ENCODE measurements around the gene BARX1.
"Not testable (repeated sequence)": the region's sequence is repeated elsewhere in the genome, so short reads cannot be mapped to it uniquely, and the experiment has no call there.

Gene BARX1

GRCh38 chr9:93955111-93955980 is at the start of gene BARX1:
Gene BARX1 (minus strand): TSS chr9:93955355. CDS start chr9:93955146, 209 bp downstream.
- no peak for DNase-seq (ENCODE audit: low read depth)

- no peak for DNase-seq (ENCODE audit: low read depth)
These were observed 47.4 kb upstream of the BARX1 start for GRCh38 chr9:94002316-94003140.

GRCh38 chr9:93996863-93997262 is 41.7 kb upstream of the BARX1 start:
- DNase-seq (ENCODE audit: low read depth), result no peak

GRCh38 chr9:93996367-93996766 is 41.2 kb upstream of the BARX1 start:
- no peak for DNase-seq (ENCODE audit: low read depth)

GRCh38 chr9:93994545-93994944 is 39.4 kb upstream of the BARX1 start:
- DNase-seq (ENCODE audit: low read depth), result no peak

DNA sequence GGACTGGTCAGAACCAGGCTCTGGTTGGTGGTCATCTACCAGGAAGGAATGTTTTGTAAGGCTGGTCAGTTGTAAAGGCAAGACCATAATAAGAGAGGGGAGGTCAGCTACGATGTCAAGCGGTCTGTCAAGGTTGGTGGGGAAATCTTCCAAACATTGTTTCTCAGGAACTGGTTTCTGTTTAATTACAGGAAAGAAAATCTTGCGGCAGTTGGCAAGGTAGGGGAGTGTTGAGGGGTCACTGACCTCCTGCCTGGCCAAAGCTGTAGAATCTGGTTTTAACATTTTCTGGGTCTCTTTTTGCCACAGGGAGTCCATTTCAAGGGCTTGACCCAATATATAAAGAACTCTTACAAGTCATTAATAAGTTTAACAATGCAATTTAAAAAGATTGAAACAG is 39.0 kb upstream of the BARX1 start:
- DNase-seq (ENCODE audit: low read depth), result no peak

GRCh38 chr9:93992830-93993229 is 37.7 kb upstream of the BARX1 start:
- DNase-seq (ENCODE audit: low read depth), result no peak

- no peak for DNase-seq (ENCODE audit: low read depth)
These were observed 35.3 kb upstream of the BARX1 start for GRCh38 chr9:93990448-93990847.

DNA sequence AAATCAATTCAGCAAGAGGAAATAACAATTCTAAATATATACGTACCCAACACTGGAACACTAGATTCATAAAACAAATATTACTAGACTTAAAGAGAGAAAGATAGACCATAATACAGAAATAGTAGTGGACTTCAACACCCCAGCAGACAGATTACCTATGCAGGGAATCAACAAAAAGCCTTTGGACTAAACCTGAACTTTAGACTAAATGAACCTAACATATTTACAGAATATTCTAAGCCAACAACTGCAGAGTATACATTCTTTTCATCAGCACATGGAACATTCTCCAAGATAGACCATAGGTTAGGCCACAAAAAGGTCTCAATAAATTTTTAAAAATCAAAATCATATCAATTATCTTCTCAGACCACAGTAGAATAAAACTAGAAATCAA is 32.9 kb upstream of the BARX1 start:
- DNase-seq (ENCODE audit: low read depth), result no peak

DNA sequence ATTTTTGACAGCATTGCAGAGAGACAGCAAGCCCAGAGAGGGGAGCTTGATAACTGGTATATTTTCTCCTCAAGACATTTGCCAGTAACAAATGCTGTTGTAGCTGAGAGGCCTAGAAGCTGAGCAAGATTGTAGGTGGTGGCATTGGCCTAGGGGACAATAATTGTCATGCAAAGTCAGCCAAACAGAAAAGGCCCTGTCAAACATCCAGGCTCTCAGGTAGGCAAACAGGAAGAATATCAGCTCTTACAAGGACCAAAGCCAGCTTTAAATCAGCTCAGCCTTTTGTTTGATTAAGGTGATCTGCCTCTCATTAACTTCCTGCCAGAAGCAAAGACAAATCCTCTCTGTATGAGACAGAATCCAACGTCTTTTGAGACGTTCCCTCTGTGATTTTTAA is 29.7 kb upstream of the BARX1 start:
- DNase-seq (ENCODE audit: low read depth), result no peak

GRCh38 chr9:93983875-93984274 is 28.7 kb upstream of the BARX1 start:
- DNase-seq (ENCODE audit: low read depth), result no peak

- DNase-seq (ENCODE audit: low read depth), result no peak
These were observed 24.6 kb upstream of the BARX1 start for GRCh38 chr9:93979721-93980120.

DNA sequence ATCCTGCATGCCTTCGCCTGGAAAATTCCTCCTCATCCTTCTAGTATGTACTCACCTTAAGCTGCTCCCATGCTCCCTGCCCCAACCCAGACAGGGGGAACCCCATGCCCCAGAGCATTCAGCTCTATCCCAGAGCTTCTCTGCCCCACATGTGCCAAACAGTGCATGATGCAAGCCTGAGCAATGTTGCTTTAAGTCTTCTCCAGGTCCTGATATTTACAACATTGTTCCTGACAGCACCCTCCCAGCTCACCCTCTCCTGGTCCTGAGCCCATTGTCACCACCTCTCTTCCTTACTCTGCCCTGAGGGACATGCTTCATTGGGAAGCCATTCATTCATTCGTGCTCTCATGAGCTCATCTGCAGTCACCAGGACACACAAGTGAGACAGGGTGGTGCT is 23.4 kb upstream of the BARX1 start:
- no peak for DNase-seq (ENCODE audit: low read depth)

DNA sequence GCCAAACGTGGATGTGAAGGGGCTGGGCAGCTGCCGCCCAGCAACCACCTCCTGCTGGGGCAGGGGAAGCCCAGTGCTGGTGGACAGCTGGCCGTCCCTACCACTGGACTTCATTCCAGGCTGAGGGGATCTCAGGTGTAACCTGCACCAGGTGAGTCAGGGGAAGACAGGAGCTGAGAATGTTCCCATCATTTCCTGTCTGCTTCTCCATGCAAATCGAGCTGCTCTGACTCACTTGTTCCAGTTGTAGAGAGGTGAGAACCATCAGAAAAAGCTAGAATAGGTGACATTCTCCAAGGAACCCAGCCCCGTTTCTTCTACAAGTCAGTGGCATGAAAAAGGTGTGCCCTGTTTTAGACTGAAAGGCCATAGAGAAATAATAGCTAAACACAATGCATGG is 21.8 kb upstream of the BARX1 start:
- DNase-seq (ENCODE audit: low read depth), result no peak

DNA sequence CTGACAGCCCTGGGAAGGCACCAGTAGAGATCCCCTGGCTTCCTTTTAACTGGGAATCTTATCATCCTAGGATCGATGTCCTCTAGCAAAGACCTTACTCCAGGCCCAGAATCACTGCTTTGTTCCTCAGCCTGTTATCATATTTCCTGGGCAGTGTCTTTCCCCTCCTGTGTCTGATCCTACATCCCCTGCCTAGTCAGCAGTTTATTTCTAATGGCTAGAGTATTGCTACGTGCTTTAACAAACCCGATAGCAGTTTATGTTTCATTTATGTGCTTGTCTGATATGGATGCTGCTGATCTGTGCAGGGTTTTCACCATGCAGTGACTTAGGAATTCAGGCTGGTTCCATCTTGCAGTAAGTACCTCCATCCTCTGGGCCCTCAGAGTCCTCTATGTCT is 20.9 kb upstream of the BARX1 start:
- no peak for DNase-seq (ENCODE audit: low read depth)

GRCh38 chr9:93975262-93975661 is 20.1 kb upstream of the BARX1 start:
- DNase-seq (ENCODE audit: low read depth), result no peak

DNA sequence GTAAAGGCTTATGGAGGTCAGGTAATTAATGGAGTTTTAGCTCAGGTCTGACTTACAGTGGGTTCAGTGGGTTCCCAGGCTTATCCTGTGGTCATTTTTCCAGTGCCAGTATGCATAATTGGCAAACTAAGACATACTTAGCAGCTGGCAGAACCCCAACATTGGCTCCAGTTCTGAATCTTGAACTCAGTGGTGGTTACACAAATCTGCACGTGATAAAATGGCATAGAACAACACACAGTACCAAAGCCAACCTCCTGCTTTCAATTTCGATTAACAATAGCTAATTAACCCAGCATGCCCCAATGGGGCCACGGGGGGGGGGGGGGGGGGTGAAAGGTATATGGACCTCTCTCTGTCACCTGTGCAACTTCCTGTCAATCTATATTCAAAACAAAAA is 19.0 kb upstream of the BARX1 start:
- DNase-seq (ENCODE audit: low read depth), result no peak

DNA sequence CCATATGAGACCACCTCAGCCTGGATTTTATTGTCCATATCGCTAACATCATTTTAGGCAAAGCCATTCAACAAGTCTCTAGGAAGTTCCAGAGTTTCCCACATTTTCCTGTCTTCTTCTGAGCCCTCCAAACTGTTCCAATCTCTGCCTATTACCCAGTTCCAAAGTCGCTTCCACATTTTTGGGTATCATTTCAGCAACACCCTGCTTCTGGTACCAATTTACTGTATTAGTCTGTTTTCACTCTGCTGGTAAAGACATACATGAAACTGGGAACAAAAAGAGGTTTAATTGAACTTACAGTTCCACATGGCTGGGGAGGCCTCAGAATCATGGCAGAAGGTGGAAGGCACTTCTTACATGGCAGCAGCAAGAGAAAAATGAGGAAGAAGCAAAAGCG is 17.5 kb upstream of the BARX1 start:
- DNase-seq (ENCODE audit: low read depth), result not testable (repeated sequence)

- no peak for DNase-seq (ENCODE audit: low read depth)
These were observed 14.1 kb upstream of the BARX1 start for GRCh38 chr9:93969328-93969661.

GRCh38 chr9:93968451-93969327 is 13.5 kb upstream of the BARX1 start:
- DNase-seq (ENCODE audit: low read depth), result no peak

- no peak for DNase-seq (ENCODE audit: low read depth)
These were observed 12.1 kb upstream of the BARX1 start for GRCh38 chr9:93967020-93967803.

Data from activated gamma-delta T cell treated with anti-CD3 and anti-CD28 coated beads, Interleukin-2, amount 50 U/mL, for 16 hours (primary cell).